Measurements from ENCODE around the gene ATG7.
A peak's percentile ranks its signal among the peaks of the same experiment; 100 is the strongest.

ATG7 gene

GRCh38 chr3:11422291-11422690 lies 150.1 kb downstream of the ATG7 start:
- no peak for DNase-seq (ENCODE audit: low read depth in 2 of 2)
- no peak for TF ChIP-seq CTCF (IDR thresholded peaks at IDR 0.05; ENCODE audit: low read depth, low read length)
- no peak overlapping the region for H3K4me3 ChIP-seq (replicated peaks in 1 of 2; ENCODE audit: low read depth in 2 of 2, low read length in 2 of 2)

GRCh38 chr3:11423868-11424267 lies 151.7 kb downstream of the ATG7 start:
- H3K4me3 ChIP-seq (replicated peaks in 1 of 2; ENCODE audit: low read depth in 2 of 2, low read length in 2 of 2) = no peak overlapping the region
- no peak for DNase-seq (ENCODE audit: low read depth in 2 of 2)
- no peak for TF ChIP-seq CTCF (IDR thresholded peaks at IDR 0.05; ENCODE audit: low read depth, low read length)

GRCh38 chr3:11424277-11424676 lies 152.1 kb downstream of the ATG7 start:
- DNase-seq (ENCODE audit: low read depth in 2 of 2) = no peak
- no peak for TF ChIP-seq CTCF (IDR thresholded peaks at IDR 0.05; ENCODE audit: low read depth, low read length)
- H3K4me3 ChIP-seq (replicated peaks in 1 of 2; ENCODE audit: low read depth in 2 of 2, low read length in 2 of 2) = no peak overlapping the region

GRCh38 chr3:11430207-11430606 lies 158.0 kb downstream of the ATG7 start:
- no peak for TF ChIP-seq CTCF (IDR thresholded peaks at IDR 0.05; ENCODE audit: low read depth, low read length)
- H3K4me3 ChIP-seq (replicated peaks in 1 of 2; ENCODE audit: low read depth in 2 of 2, low read length in 2 of 2) = no peak overlapping the region
- DNase-seq (ENCODE audit: low read depth in 2 of 2) = no peak

- DNase-seq (ENCODE audit: low read depth in 2 of 2) = no peak
- TF ChIP-seq CTCF (IDR thresholded peaks at IDR 0.05; ENCODE audit: low read depth, low read length) = no peak
- H3K4me3 ChIP-seq (replicated peaks in 1 of 2; ENCODE audit: low read depth in 2 of 2, low read length in 2 of 2) = no peak overlapping the region
Observed at GRCh38 chr3:11430624-11431023, 158.4 kb downstream of the ATG7 start.

GRCh38 chr3:11431319-11431718 lies 159.1 kb downstream of the ATG7 start:
- TF ChIP-seq CTCF (IDR thresholded peaks at IDR 0.05; ENCODE audit: low read depth, low read length) = no peak
- H3K4me3 ChIP-seq (replicated peaks in 1 of 2; ENCODE audit: low read depth in 2 of 2, low read length in 2 of 2) = no peak overlapping the region
- DNase-seq (ENCODE audit: low read depth in 2 of 2) = peak in 1 of 2 donors; percentile 11

- no peak overlapping the region for H3K4me3 ChIP-seq (replicated peaks in 1 of 2; ENCODE audit: low read depth in 2 of 2, low read length in 2 of 2)
Observed at GRCh38 chr3:11434017-11434526, 161.9 kb downstream of the ATG7 start.

More at GRCh38 chr3:11434017-11434526, 161.9 kb downstream of the ATG7 start:
- peak; percentile 92 to 95 for DNase-seq (ENCODE audit: low read depth in 2 of 2)
- no peak for TF ChIP-seq CTCF (IDR thresholded peaks at IDR 0.05; ENCODE audit: low read depth, low read length)
